Fibroblast of lung (primary cell): Measurements from ENCODE around the gene FOXL1.

Experiments
- CTCF ChIP-seq, 2 donors: IDR thresholded peaks in 1 of 2; conservative IDR thresholded peaks in 1 of 2; 1 replicate in 1 of 2; 2 replicates in 1 of 2; pipeline ENCODE4 v1.5.1; 2011 to 2012; ENCODE audit warnings: low read length in 2 of 2, control low read depth in 1 of 2, inconsistent platforms in 1 of 2, low read depth in 1 of 2, mild to moderate bottlenecking in 1 of 2
- EZH2 ChIP-seq: IDR thresholded peaks from 2 replicates; pipeline ENCODE4 v1.5.1; 2012; ENCODE audit warnings: low read length, control low read depth, mild to moderate bottlenecking; ENCODE audit errors: missing control alignments

DNA sequence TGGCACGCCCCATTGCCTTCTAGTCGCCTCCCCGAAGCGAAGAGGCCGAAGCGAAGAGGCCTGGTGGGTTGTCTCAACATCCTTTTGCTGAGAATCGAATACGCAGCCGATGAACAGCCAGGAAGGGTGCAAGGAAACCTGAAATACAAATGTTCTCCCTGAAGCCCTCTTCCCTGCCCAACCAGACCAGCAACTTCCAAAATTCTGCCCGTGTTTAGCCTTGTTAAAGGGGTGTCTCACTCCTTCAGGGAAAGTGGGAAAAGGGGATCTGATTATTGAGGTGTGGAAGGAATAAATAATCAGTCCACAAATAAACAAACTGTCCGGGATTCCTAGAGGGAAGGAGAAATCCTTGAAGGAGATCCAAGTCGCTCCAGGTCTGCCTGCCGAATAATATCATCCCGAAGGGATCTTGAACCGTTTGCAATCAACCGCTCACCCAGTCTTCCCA, 13.1 kb upstream of the FOXL1 start:
- TF ChIP-seq CTCF (conservative IDR thresholded peaks at IDR 0.05 in 1 of 2, IDR thresholded peaks at IDR 0.05 in 1 of 2; ENCODE audit: low read depth in 1 of 2, low read length in 2 of 2) (no peak), EZH2 (peak; percentile 39)
